HG03442 (cell line): ENCODE measurements around the gene OR2B2.
"Not testable (repeated sequence)": the region's sequence is repeated elsewhere in the genome, so short reads cannot be mapped to it uniquely, and the experiment has no call there.

Experiments used
- ATAC-seq: cut with Tn5 transposase; IDR thresholded peaks from one replicate; pipeline ENCODE4 v1.9.1; 2021; ENCODE audit warnings: mild to moderate bottlenecking, moderate library complexity; ENCODE audit not compliant: unreplicated experiment

Gene OR2B2

GRCh38 chr6:27911956-27912446, at the start of gene OR2B2:
TSS of gene OR2B2 (minus strand) at chr6:27912396. CDS start at chr6:27912319, 77 bp downstream.
- no peak for ATAC-seq

- ATAC-seq = no peak
Measured at GRCh38 chr6:27957516-27957915, 45.3 kb upstream of the OR2B2 start.

GRCh38 chr6:27956941-27957340, 44.7 kb upstream of the OR2B2 start, which contains the start of gene OR2B6:
TSS of gene OR2B6 (plus strand) at chr6:27957241. CDS start at chr6:27957241, 0 bp downstream.
- no peak for ATAC-seq

GRCh38 chr6:27951040-27951439, 38.8 kb upstream of the OR2B2 start:
- ATAC-seq = no peak

GRCh38 chr6:27948237-27948636, 36.0 kb upstream of the OR2B2 start:
- ATAC-seq = no peak

- not testable (repeated sequence) for ATAC-seq
Measured at GRCh38 chr6:27943072-27943471, 30.9 kb upstream of the OR2B2 start.

- no peak for ATAC-seq
Measured at GRCh38 chr6:27940766-27941165, 28.6 kb upstream of the OR2B2 start.

GRCh38 chr6:27931209-27931608, 19.0 kb upstream of the OR2B2 start:
- ATAC-seq = no peak

- not testable (repeated sequence) for ATAC-seq
Measured at GRCh38 chr6:27929930-27930329, 17.7 kb upstream of the OR2B2 start.

GRCh38 chr6:27928041-27928440, 15.8 kb upstream of the OR2B2 start:
- ATAC-seq = not testable (repeated sequence)

- no peak for ATAC-seq
Measured at GRCh38 chr6:27924179-27924578, 12.0 kb upstream of the OR2B2 start.

GRCh38 chr6:27922949-27923348, 10.8 kb upstream of the OR2B2 start:
- no peak for ATAC-seq

GRCh38 chr6:27908017-27908416, 4.2 kb downstream of the OR2B2 start:
- ATAC-seq = no peak

- peak; percentile 60 for ATAC-seq
Measured at GRCh38 chr6:27902335-27903314, 9.6 kb downstream of the OR2B2 start.

- ATAC-seq = no peak
Measured at GRCh38 chr6:27901801-27902200, 10.4 kb downstream of the OR2B2 start.

GRCh38 chr6:27900197-27900596, 12.0 kb downstream of the OR2B2 start:
- ATAC-seq = not testable (repeated sequence)

GRCh38 chr6:27899543-27899942, 12.7 kb downstream of the OR2B2 start:
- ATAC-seq = no peak

- no peak for ATAC-seq
Measured at GRCh38 chr6:27897580-27898206, 14.5 kb downstream of the OR2B2 start.

GRCh38 chr6:27896398-27896796, 15.8 kb downstream of the OR2B2 start:
- no peak for ATAC-seq

- ATAC-seq = no peak
Measured at GRCh38 chr6:27894839-27895762, 17.1 kb downstream of the OR2B2 start.
